Ammon's horn (tissue), 1 donor: ENCODE data around the gene FCER2.
"Not testable (repeated sequence)": the region's sequence is repeated elsewhere in the genome, so short reads cannot be mapped to it uniquely, and the experiment has no call there.

ENCODE experiments used
- DNase-seq: peaks from one replicate; pipeline ENCODE4 v3.0.0-alpha.2; 2016; ENCODE audit warnings: low spot score

The FCER2 gene, protein sequence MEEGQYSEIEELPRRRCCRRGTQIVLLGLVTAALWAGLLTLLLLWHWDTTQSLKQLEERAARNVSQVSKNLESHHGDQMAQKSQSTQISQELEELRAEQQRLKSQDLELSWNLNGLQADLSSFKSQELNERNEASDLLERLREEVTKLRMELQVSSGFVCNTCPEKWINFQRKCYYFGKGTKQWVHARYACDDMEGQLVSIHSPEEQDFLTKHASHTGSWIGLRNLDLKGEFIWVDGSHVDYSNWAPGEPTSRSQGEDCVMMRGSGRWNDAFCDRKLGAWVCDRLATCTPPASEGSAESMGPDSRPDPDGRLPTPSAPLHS

DNA sequence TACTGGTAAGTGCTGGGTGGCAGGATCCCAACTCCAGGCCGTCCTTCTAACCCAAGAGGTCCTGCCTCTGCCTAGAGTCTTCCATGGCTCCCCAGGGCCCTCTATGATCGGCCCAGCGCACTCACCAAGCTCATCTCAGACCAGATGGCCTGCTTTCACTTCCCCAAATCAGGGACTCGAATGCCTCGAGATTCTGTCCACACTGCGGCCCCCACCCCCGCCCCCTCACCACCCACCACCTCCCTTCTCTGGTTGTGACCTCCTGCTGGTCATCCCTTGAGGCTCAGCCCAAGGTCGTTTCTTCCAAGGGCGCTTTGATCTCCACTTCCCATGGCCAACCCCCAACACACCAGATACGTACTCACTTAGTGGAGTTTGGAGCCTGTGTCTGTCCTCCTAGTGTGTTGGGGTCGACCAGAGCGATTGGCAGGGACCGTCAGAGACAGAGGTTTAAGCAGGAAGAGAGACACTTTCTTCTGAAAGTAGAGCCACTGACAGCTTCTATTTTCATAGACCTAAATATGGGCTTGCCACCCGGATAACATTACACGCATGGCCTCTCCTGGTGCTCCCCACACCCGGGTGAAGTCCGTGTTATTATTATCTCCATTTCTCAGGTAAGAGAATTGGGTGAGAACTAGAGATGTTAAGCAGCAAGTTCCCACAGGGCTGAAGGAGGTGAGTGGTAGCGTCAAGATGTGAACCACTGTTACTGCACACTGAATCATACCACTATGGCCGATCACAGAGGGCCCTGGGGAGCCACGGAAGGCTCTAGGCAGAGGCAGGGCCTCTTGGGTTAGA is at the start of gene FCER2:
FCER2 (minus strand) TSS at position 478 of the 804 bp plus-strand sequence. CDS start 2,371 bp downstream, outside the sequence.
- no peak for DNase-seq

DNA sequence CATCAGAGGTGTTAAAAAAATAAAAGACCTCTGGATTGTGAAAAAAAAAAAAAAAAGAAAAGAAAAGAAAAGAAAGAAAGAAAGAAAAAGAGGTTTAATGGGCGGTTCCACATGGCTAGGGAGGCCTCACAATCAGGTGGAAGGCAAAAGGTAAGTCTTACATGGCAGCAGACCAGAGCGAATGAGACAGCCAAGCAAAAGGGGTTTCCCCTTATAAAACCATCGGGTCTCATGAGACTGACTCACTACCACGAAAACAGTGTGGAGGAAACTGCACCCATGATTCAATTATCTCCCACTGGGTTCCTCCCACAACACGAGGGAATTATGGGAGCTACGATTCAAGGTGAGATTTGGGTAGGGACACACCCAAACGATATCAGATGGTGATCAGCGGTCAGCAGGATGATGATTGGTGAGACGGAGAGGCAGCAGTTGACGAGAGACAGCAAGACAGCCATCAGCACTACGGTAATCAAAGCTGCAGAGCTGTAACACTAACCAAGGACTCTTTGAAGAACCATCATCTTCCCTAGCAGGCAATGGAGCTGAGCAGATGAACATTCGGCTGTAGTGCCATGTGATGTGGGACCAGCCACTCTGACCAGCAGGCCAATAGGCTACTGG is 49.3 kb upstream of the FCER2 start:
- no peak for DNase-seq

DNA sequence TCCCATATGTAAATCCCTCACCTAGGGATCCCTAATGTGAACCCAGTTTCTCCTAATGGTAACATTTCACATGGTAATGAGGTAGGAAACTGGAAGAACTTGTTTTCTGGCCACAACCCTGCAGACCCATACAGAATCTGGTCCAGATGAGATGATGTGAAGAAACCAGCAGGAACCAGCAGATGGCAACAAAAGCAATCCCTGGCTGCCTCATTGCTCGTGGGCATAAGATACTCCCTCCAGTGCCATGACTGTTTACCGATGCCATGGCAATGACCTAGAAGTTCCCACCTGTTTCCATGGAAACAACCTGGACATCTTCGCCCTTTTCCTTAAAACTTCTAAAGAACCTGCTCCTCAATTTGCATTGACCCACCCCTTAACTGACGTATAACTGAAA is 46.8 kb upstream of the FCER2 start:
- no peak for DNase-seq

DNA sequence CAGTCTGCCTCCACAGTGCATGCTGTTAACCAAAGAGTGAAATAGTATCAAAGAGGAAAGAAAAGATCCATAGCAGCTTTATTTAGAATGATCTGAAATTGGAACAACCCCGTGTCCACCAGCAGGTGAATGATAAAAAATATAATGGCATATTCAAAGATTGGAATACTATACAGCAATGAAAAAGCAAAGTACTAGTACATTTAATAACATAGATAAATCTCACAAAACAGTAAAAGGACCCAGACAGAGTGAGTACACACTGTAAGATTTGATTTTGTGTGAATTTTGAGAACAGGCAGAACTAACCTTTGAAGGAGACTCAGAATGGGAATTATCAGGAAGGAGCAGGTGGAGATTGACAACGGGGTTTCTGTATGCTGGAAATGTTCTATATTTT is 46.2 kb upstream of the FCER2 start:
- DNase-seq, result no peak

DNA sequence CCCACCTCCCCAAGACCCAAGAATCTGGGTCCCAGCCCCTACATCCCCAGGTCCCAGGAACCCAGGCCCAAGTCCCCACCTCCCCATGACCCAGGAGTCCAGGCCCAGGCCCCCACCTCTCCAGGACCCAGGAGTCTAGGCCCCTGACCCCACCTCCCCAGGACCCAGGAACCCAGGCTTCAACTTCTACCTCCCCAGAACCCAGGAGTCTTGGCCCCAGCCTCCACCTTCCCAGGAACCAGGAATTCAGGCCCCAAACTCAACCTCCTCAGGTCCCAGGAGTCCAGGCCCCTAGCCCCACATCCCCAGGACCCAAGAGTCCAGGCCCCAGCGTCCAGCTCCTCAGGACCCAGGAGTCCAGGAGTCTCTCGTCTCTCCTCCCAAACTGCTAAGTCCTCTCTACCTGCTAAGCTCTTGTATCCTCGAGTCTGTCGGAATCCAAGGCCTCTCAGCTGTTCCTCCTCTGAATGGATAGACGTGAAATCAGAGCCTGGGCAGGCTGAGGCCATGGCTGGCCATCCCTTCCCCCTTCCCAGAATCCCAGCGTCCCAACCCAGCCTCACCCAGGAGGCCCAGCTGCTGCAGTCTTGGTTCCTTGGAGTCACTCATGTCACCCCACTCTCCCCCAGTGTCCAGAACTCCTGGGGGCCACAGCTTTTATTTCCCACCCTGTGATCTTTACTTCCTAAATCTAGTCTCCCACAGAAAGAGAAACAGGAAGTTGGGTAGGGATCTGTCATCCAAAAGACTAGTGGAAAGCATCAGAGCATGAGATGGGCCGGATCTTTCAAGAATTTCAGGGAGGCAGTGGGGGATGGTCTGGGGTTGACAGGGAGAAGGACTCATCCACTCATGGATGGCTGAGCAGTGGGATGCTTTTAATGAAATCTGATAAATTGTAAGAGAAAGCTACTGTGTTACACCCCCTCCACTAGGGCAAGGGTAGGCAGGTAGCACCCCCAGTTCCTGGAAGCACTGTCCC is 45.3 kb upstream of the FCER2 start, which contains the start of gene CD209:
CD209 (minus strand) TSS at position 632 of the 982 bp plus-strand sequence; CDS start at position 609, 23 bp downstream.
- no peak for DNase-seq

DNA sequence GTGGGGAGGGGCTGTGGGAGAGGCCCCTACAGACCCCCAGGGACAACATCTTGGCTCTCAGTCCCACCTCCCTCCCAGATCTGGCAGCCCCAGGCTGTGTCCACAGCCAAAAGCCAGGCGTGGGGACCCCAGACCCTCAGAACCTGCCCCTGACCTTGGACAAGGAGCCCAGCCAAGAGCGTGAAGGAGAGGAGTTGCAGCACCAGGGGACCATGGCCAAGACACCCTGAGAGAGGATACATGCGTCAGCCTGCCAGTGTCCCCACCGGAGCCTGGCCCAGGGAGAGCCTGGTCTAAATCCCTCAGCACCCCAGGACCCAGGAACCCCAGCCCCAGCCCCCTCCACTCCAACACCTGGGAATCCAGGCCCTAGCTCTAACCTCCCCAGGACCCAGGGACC is 44.4 kb upstream of the FCER2 start:
- not testable (repeated sequence) for DNase-seq

DNA sequence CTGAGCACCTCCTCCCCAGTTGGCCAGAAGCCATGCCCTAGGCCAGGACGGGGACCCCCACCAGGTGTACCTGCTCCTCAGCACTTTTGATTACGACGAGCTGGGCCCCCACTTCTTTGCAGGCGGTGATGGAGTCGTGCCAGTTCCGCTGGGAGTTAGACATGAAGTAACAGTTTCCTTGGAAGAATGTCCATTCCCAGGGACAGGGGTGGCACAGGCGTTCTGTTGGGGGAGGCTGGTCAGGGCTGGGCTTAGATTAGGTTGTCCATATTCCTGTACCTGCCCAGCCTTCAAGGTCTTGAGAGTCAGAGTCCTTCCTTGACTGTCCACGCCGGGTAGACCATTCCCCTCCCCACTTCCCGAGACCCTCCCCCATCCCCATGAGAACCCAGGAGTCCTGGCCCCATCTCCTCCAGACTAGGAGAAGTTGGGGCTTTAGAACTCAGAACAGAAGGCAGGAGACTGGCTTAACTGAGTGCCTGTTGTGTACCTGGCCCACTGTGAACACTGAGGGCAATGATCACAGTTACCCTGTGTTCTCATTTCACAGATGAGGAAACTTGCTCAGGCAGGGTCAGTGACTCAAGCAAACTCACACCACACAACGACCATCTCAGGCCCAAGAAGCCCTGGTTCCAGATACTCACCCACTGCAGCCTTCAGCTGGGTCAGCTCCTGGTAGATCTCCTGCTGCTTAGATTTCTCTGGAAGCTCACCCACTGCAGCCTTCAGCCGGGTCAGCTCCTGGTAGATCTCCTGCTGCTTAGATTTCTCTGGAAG is 43.1 kb upstream of the FCER2 start:
- no peak for DNase-seq

DNA sequence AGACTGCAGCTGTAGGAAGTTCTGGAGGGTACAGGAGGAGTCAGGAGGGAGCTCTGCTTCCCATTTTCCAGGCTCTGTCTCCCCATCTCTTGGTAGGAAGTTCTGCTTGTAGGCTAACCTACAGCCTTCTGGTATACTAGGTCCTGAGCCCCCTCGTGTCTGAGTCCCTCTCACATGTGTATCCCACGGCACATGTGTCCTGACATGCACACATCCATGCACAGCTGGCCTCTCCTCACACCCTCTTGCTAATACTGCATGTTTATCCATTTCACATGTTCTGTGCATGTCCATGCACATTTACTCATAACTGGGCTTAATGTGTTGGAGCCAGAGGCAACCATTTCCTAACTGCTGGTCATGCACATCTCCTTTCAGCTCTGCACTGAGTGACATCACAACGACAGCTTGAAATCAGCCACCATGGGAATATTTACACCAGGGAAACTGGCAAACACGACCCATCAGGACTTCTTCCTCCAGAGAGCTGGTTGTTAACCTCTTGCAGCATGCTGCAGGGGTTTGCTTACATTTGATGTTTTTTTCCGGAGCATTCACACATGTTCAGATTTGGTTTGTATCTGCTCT is 42.4 kb upstream of the FCER2 start:
- no peak for DNase-seq

DNA sequence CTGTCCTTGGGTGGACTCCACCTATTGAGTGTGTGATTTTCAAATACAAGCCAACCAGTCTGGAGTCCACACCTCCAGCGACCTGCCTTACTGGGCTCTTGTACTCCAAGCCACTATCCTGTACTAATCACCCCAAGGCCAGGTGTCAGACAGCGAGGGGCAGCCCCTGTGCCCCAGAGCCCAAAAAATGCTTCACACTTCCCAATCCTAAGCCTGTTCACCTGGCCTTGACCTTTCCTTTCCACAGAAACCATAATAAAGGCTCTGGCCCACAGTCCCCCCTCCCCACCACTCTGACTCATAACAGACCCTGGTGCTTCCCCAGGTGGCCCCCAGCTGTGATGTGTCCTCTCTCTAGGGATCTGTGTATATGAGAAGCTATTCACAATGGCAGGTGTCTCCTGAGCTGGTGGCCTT is 41.5 kb upstream of the FCER2 start:
- DNase-seq, result no peak

DNA sequence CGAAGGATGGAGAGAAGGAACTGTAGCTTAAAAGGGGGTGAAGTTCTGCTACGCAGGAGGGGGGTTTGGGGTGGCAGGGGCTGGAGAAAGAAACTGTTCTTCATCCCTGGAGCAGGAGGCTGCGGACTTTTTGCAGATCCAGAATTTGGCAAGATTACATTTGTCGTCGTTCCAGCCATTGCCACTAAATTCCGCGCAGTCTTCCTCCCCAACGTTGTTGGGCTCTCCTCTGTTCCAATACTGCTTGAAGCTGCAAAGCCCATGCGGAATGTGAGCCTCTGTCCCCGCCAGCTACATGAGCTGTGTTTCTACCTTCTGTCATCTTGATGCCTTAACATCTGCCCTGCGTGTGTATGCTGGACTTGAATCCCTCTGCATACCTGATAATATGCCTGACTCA is 41.1 kb upstream of the FCER2 start:
- no peak for DNase-seq

DNA sequence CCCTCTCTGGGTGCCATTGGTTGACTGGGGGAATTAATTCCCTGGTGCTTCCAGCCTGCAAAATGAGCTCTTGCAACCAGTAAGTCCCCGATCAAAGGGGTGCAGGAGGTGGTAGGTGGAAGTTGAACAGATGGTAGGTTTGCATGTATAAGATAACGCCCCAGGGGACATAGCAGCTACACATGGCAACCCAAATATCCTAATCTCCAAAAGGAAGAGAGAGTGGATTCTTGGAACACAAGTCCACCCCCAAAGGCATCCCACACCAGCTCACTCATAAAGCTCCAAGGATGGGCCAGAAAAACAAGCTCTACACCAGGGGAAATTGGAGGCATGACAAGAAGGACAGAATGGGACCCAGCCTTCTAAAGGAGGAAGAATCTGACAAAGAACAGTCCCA is 40.6 kb upstream of the FCER2 start:
- no peak for DNase-seq

DNA sequence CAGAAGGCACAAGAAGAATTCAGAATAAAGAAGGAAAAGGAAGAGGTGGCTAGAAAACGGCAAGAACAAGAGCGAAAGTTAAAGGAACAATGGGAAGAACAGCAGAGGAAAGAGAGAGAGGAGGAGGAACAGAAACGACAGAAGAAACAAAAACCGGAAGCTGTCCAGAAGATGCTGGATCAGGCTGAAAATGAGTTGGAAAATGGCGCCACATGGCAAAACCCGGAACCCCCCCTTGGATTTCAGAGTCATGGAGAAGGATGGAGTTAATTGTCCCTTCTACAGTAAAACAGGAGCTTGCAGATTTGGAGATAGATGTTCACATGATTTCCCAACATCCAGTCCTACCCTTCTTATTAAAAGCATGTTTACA is 38.7 kb upstream of the FCER2 start:
- DNase-seq, result no peak

DNA sequence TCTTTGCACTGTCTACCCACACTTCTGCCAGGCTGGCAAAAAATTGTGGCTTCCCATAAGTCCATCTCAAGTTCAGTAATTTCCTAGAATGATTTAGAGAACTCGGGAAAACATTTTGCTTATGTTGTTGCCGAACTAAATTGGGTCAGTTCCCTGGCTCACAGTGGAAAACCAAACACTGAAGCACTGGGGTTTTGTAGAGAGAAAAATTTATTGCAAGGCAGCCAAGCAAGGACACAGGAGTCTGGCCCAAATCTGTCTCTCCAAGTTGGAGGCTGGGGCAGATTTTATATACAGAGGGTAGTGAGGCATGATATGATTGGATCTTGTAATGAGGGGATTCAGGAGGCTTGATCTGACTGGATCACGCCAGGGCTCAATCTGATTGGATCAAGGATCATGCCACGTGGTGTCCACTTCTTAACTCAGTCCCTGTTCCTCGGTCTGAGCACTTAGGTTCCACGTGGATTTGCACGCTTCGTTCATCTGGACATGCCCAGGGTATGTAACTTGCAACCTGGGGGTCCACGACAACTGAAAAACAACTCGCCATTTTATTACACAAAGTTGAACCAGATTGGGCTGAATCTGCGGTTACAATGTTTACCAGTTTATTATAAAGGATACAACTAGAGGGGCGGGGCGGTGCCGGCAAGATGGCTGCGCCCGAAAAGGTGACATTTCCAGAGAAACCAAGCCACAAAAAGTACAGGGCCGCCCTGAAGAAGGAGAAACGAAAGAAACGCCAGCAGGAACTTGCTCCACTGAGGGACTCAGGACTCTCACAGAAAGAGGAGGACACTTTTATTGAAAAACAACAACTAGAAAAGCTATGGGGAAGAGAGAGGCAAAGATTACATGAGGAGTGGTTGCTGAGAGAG is 38.1 kb upstream of the FCER2 start:
- DNase-seq, result no peak

DNA sequence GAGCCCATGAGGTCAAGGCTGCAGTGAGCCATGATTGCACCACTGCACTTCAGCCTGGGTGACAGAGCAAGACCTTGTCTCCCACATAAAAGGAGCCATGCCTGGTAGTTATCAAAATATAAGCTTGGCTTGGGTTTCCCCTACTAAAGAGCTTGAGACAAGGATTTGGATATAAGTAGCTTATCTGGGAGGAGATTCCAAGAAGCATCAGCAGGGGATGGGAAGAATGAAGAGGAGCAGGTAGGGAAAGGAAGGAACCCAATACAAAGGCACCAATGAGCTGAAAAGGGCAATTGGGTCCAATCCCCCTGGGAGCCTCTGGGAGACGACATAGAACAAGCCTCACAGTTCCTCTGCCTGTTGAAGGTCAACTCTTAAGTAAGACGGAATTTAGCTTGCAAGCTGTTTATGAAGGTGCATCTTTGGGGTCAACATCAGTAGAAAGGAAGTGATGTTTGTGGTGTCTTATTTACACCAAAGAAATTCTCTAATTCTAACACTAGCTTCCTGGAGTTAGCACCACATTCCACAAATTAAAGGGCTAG is 37.4 kb upstream of the FCER2 start:
- DNase-seq, result no peak

DNA sequence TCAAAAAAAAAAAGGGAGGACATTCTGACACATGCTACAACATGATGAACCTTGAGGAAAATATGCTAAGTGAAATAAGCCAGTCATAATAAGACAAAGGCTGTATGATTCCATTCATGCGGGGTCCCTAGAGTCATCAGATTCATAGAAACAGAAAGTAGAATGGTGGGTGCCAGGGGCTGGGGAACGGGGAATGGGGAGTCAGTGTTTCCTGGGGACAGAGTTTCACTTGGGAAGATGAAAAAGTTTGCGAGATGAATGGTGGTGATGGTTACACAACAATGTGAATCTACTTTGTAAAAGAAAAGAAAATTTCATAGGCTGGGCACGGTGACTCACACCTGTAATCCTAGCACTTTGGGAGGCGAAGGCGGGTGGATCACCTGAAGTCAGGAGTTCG is 36.1 kb upstream of the FCER2 start:
- no peak for DNase-seq

DNA sequence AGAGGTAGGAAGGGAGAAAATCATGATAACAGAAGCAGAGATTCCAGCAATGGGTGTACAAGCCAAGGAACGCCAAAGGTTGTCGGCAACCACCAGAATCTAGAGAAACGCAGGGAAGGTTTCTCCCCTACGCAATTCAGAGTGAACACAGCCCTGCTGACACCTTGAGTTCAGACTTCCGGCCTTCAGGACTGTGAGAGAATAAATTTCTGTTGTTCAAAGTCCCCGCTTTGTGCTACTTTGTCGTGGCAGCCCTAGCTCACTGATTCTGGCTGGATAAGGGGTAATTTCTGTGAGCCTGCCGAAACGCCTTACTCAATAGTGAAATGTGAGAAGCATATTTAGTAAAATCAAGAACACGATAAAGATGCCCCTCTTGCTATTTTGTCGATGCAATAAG is 35.3 kb upstream of the FCER2 start:
- DNase-seq, result no peak

DNA sequence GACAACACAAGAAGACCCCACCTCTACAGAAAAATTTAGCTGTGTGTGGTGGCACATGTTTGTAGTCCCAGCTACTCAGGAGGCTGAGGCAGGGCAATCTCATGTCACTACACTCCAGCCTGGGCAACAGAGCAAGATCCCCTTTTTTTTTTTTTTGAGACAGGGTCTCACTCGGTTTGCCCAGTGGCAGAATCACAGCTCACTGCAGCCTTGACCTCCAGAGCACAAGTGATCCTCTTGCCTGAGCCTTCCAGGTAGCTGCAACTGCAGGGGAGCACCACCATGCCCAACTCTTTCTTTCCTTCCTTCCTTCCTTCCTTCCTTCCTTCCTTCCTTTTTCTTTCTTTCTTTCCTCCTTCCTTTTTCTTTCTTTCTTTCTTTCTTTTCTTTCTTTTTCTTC is 34.2 kb upstream of the FCER2 start:
- no peak for DNase-seq

DNA sequence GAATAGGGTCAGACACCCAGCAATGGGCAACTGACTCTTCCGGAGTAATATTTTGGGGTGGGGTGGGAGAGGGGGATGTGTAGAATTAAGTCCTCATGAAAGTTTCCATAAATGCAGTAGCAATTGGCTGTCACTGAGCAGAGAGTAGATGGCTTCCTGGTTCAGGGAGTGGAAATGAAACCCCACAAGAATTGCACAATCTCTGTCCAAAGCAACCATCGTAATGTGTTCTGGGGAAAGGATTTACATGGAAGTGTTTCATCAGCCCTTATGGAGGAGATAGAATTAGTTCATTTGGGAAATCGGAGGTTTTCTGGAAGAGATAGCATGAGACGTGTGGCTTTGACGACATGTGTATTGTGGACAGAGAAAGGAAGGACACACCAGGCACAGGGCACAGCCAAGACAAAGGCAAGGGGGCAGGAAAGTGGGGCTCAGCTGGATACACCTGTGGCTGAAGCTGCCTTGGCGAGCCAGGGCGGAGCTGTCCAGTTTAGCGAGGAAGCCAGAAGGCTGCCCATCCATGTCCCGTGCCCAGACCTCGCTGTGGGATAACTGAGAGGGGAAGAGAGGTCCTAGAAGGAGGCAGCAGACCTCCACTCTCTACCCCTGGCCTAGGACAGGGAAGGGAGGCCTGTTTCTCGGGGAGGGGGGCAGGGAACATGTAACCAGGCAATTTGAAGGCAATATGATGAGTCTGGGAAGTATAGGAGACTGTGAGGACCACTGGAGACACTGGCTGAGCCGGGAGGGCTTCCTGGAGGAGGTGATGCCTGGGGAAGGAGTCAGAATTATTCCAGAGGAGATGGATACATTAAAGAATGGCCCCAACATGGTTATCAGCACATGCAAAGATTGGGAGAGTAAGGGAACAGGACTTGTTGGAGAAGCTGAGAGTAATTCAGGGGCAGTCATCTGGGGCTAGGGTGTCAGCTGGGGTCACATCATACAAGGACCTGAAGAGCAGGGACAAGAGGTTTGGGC is 32.6 kb upstream of the FCER2 start:
- DNase-seq, result peak; percentile 47
